Measurements from ENCODE around the gene ABCC1.

ABCC1 gene

DNA sequence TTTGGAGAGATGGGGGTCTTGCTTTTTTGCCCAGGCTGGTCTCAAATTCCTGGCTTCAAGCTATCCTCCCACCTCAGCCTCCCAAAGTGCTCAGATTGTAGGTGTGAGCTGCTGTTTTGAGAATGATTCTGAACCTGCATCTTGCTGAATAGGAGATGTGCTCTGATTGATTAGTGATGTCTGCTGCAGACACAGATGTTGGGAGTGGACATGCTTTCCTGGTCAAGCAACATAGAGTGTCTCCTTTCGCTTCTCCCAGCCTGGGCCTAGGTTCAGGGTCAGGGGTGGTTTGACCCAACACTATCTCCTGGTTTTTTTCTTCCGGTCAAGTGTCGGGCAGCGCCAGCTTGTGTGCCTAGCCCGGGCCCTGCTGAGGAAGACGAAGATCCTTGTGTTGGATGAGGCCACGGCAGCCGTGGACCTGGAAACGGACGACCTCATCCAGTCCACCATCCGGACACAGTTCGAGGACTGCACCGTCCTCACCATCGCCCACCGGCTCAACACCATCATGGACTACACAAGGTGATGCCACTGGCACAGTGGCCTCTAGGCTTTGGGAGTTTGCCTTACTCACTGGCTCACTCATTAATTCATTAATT is 188.7 kb downstream of the ABCC1 start:
- no peak overlapping the region for H4K91ac ChIP-seq (ENCODE audit: low read depth, low read length)
- no peaks in the 10 kb centered on the region for H3K9me3 ChIP-seq (ENCODE audit: insufficient read depth, low read depth, low read length)
- no peak overlapping the region for H3K14ac ChIP-seq (ENCODE audit: low read length)
- peaks cover 38 to 41% of the 10 kb centered on the region in 2 experiments for H3K36me3 ChIP-seq (ENCODE audit: control insufficient read depth in 1 of 2, insufficient read depth in 2 of 2, low read length in 2 of 2)
- no peak overlapping the region for H3K23ac ChIP-seq (ENCODE audit: low read length)
- H4K12ac ChIP-seq (ENCODE audit: low read depth, low read length), result no peak overlapping the region
- no peak overlapping the region for H3K18ac ChIP-seq (ENCODE audit: low read length)
- H3K4me2 ChIP-seq (ENCODE audit: low read length), result no peak overlapping the region
- no peak overlapping the region for H4K8ac ChIP-seq (ENCODE audit: low read depth, low read length)
- H3K4ac ChIP-seq (ENCODE audit: low read depth, low read length), result no peak overlapping the region
- no peak overlapping the region for H2BK5ac ChIP-seq (ENCODE audit: low read depth, low read length, poor library complexity)
- no peak overlapping the region for H3K9ac ChIP-seq (ENCODE audit: low read length)
- H2AFZ ChIP-seq (ENCODE audit: insufficient read depth, low read length, poor library complexity), result no peak overlapping the region
- no peak overlapping the region for H2AK5ac ChIP-seq (ENCODE audit: low read length)
- no CpG with 5 or more reads among the region's 15 CpGs for WGBS (ENCODE audit: extremely low coverage, insufficient coverage, insufficient read length)
- no peaks in the 10 kb centered on the region for H3K79me1 ChIP-seq (ENCODE audit: low read length)
- no peak overlapping the region for H3K4me3 ChIP-seq (ENCODE audit: low read depth, low read length)
- no peak overlapping the region for H2BK12ac ChIP-seq (ENCODE audit: low read length)
- no peaks in the 10 kb centered on the region for H3K79me2 ChIP-seq (ENCODE audit: control insufficient read depth, insufficient read depth, low read length, poor library complexity)
- H3K27me3 ChIP-seq (ENCODE audit: insufficient read depth, low read length), result no peaks in the 10 kb centered on the region
- H3K27ac ChIP-seq (ENCODE audit: low read depth, low read length), result no peak overlapping the region
- no peaks in the 10 kb centered on the region for H3K4me1 ChIP-seq (ENCODE audit: control insufficient read depth in 1 of 2, insufficient read depth in 2 of 2, low read length in 2 of 2)
- H2BK120ac ChIP-seq (ENCODE audit: insufficient read depth, low read length, poor library complexity), result no peak overlapping the region
- no peak for DNase-seq

DNA sequence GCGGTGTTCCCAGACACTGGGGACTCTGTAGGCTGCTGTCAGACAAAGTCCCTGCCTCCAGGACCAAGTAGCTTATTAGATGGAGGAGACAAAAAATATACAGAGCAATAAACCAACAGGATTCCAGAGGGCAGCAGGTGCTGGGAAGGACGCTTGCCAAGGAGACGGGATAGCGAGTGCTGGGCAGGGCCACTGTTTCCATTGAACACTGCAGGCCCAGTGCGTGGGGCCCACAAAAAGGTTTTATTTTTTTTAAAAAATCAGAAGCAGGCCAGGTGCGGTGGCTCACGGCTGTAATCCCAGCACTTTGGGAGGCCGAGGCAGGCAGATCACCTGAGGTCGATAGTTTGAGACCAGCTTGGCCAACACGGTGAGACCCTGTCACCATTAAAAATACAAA is 189.6 kb downstream of the ABCC1 start:
- Histone ChIP-seq H3K27me3 (ENCODE audit: insufficient read depth, low read length) (no peaks in the 10 kb centered on the region), H3K27ac (ENCODE audit: low read depth, low read length) (no peak overlapping the region), H3K9ac (ENCODE audit: low read length) (no peak overlapping the region), H4K91ac (ENCODE audit: low read depth, low read length) (no peak overlapping the region), H3K14ac (ENCODE audit: low read length) (no peak overlapping the region), H3K4me1 (ENCODE audit: control insufficient read depth in 1 of 2, insufficient read depth in 2 of 2, low read length in 2 of 2) (no peaks in the 10 kb centered on the region), H3K18ac (ENCODE audit: low read length) (no peak overlapping the region), H3K36me3 (ENCODE audit: control insufficient read depth in 1 of 2, insufficient read depth in 2 of 2, low read length in 2 of 2) (peaks cover 41 to 43% of the 10 kb centered on the region in 2 experiments), H2AK5ac (ENCODE audit: low read length) (no peak overlapping the region), H3K79me1 (ENCODE audit: low read length) (no peaks in the 10 kb centered on the region), H2BK5ac (ENCODE audit: low read depth, low read length, poor library complexity) (no peak overlapping the region), H3K9me3 (ENCODE audit: insufficient read depth, low read depth, low read length) (no peaks in the 10 kb centered on the region), H4K12ac (ENCODE audit: low read depth, low read length) (no peak overlapping the region), H2BK12ac (ENCODE audit: low read length) (no peak overlapping the region), H2BK120ac (ENCODE audit: insufficient read depth, low read length, poor library complexity) (no peak overlapping the region), H3K23ac (ENCODE audit: low read length) (no peak overlapping the region), H3K4me2 (ENCODE audit: low read length) (no peak overlapping the region), H2AFZ (ENCODE audit: insufficient read depth, low read length, poor library complexity) (no peak overlapping the region), H3K79me2 (ENCODE audit: control insufficient read depth, insufficient read depth, low read length, poor library complexity) (no peaks in the 10 kb centered on the region), H3K4me3 (ENCODE audit: low read depth, low read length) (no peak overlapping the region), H4K8ac (ENCODE audit: low read depth, low read length) (no peak overlapping the region), H3K4ac (ENCODE audit: low read depth, low read length) (no peak overlapping the region)
- DNase-seq, result no peak
- WGBS (ENCODE audit: extremely low coverage, insufficient coverage, insufficient read length), result no CpG with 5 or more reads among the region's 10 CpGs

DNA sequence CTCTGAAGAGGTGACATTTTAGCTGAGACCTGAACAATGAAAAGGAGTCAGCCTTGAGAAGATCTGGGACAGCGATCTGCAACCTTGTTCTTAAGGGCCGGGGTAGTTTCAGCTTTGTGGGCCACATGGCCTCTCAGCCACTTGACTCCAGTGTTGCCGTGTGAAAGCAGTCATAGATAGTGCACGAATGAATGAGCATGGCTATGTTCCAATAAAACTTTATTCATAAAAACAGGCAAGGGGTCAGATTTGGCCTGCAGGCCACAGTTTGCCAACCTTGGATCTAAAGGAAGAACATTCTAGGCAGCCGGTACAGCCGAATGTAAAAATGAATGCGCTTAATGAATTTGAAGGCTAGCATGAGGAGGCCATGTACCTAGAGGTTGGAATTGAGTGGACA is 190.4 kb downstream of the ABCC1 start:
- H3K18ac ChIP-seq (ENCODE audit: low read length), result no peak overlapping the region
- peaks cover 37% of the 10 kb centered on the region in 2 experiments for H3K36me3 ChIP-seq (ENCODE audit: control insufficient read depth in 1 of 2, insufficient read depth in 2 of 2, low read length in 2 of 2)
- no peak overlapping the region for H4K12ac ChIP-seq (ENCODE audit: low read depth, low read length)
- no peak overlapping the region for H2AK5ac ChIP-seq (ENCODE audit: low read length)
- no peak overlapping the region for H3K27ac ChIP-seq (ENCODE audit: low read depth, low read length)
- no peak overlapping the region for H4K91ac ChIP-seq (ENCODE audit: low read depth, low read length)
- no peak overlapping the region for H3K9ac ChIP-seq (ENCODE audit: low read length)
- no peak for DNase-seq
- H3K4me2 ChIP-seq (ENCODE audit: low read length), result no peak overlapping the region
- H2BK5ac ChIP-seq (ENCODE audit: low read depth, low read length, poor library complexity), result no peak overlapping the region
- no peak overlapping the region for H2BK12ac ChIP-seq (ENCODE audit: low read length)
- H3K4me3 ChIP-seq (ENCODE audit: low read depth, low read length), result no peak overlapping the region
- no CpG with 5 or more reads among the region's 7 CpGs for WGBS (ENCODE audit: extremely low coverage, insufficient coverage, insufficient read length)
- H3K79me1 ChIP-seq (ENCODE audit: low read length), result no peaks in the 10 kb centered on the region
- H3K4me1 ChIP-seq (ENCODE audit: control insufficient read depth in 1 of 2, insufficient read depth in 2 of 2, low read length in 2 of 2), result no peaks in the 10 kb centered on the region
- no peak overlapping the region for H3K14ac ChIP-seq (ENCODE audit: low read length)
- no peaks in the 10 kb centered on the region for H3K27me3 ChIP-seq (ENCODE audit: insufficient read depth, low read length)
- H3K9me3 ChIP-seq (ENCODE audit: insufficient read depth, low read depth, low read length), result no peaks in the 10 kb centered on the region
- H4K8ac ChIP-seq (ENCODE audit: low read depth, low read length), result no peak overlapping the region
- H2AFZ ChIP-seq (ENCODE audit: insufficient read depth, low read length, poor library complexity), result no peak overlapping the region
- no peaks in the 10 kb centered on the region for H3K79me2 ChIP-seq (ENCODE audit: control insufficient read depth, insufficient read depth, low read length, poor library complexity)
- H3K4ac ChIP-seq (ENCODE audit: low read depth, low read length), result no peak overlapping the region
- H2BK120ac ChIP-seq (ENCODE audit: insufficient read depth, low read length, poor library complexity), result no peak overlapping the region
- no peak overlapping the region for H3K23ac ChIP-seq (ENCODE audit: low read length)

DNA sequence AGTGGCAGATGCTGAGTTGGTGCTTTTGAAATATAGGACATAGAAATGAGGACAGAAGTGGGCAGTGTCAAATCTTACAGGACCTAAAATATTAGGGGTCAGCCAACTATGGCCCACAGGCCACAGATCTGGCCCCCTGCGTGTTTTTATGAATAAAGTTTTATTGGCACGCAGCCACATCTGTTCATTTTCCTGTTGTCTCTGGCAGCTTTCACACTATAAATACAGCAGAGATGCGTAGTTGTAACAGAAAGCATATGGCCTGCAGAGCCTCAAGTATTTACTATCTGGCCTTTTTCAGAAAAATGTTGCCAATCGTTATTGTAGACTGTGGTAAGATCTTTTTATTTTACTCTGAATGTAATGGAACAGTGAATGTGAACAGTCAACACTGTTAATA is 191.1 kb downstream of the ABCC1 start:
- Histone ChIP-seq H4K12ac (ENCODE audit: low read depth, low read length) (no peak overlapping the region), H3K9ac (ENCODE audit: low read length) (no peak overlapping the region), H2BK120ac (ENCODE audit: insufficient read depth, low read length, poor library complexity) (no peak overlapping the region), H3K23ac (ENCODE audit: low read length) (no peak overlapping the region), H4K91ac (ENCODE audit: low read depth, low read length) (no peak overlapping the region), H3K4me2 (ENCODE audit: low read length) (no peak overlapping the region), H3K4ac (ENCODE audit: low read depth, low read length) (no peak overlapping the region), H3K79me2 (ENCODE audit: control insufficient read depth, insufficient read depth, low read length, poor library complexity) (no peaks in the 10 kb centered on the region), H3K14ac (ENCODE audit: low read length) (no peak overlapping the region), H3K4me1 (ENCODE audit: control insufficient read depth in 1 of 2, insufficient read depth in 2 of 2, low read length in 2 of 2) (no peaks in the 10 kb centered on the region), H3K18ac (ENCODE audit: low read length) (no peak overlapping the region), H3K27ac (ENCODE audit: low read depth, low read length) (no peak overlapping the region), H2AK5ac (ENCODE audit: low read length) (no peak overlapping the region), H3K27me3 (ENCODE audit: insufficient read depth, low read length) (no peaks in the 10 kb centered on the region), H3K79me1 (ENCODE audit: low read length) (no peaks in the 10 kb centered on the region), H3K9me3 (ENCODE audit: insufficient read depth, low read depth, low read length) (no peaks in the 10 kb centered on the region), H4K8ac (ENCODE audit: low read depth, low read length) (no peak overlapping the region), H3K36me3 (ENCODE audit: control insufficient read depth in 1 of 2, insufficient read depth in 2 of 2, low read length in 2 of 2) (peaks cover 39 to 40% of the 10 kb centered on the region in 2 experiments), H3K4me3 (ENCODE audit: low read depth, low read length) (no peak overlapping the region), H2AFZ (ENCODE audit: insufficient read depth, low read length, poor library complexity) (no peak overlapping the region), H2BK5ac (ENCODE audit: low read depth, low read length, poor library complexity) (no peak overlapping the region), H2BK12ac (ENCODE audit: low read length) (no peak overlapping the region)
- WGBS (ENCODE audit: extremely low coverage, insufficient coverage, insufficient read length), result no CpG with 5 or more reads among the region's 4 CpGs
- DNase-seq, result no peak

Data from trophoblast cell (in vitro differentiated cells and primary cell).